ENCODE results near the gene LAMC2.

Gene LAMC2

DNA sequence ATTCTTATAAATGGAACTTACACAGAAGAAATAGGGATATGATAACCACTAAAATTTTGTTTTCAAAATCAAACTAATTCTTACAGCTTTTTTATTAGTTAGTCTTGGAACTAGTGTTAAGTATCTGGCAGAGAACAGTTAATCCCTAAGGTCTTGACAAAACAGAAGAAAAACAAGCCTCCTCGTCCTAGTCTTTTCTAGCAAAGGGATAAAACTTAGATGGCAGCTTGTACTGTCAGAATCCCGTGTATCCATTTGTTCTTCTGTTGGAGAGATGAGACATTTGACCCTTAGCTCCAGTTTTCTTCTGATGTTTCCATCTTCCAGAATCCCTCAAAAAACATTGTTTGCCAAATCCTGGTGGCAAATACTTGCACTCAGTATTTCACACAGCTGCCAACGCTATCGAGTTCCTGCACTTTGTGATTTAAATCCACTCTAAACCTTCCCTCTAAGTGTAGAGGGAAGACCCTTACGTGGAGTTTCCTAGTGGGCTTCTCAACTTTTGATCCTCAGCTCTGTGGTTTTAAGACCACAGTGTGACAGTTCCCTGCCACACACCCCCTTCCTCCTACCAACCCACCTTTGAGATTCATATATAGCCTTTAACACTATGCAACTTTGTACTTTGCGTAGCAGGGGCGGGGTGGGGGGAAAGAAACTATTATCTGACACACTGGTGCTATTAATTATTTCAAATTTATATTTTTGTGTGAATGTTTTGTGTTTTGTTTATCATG, 42.3 kb upstream of the LAMC2 start:
- TF ChIP-seq, protein P1, sequence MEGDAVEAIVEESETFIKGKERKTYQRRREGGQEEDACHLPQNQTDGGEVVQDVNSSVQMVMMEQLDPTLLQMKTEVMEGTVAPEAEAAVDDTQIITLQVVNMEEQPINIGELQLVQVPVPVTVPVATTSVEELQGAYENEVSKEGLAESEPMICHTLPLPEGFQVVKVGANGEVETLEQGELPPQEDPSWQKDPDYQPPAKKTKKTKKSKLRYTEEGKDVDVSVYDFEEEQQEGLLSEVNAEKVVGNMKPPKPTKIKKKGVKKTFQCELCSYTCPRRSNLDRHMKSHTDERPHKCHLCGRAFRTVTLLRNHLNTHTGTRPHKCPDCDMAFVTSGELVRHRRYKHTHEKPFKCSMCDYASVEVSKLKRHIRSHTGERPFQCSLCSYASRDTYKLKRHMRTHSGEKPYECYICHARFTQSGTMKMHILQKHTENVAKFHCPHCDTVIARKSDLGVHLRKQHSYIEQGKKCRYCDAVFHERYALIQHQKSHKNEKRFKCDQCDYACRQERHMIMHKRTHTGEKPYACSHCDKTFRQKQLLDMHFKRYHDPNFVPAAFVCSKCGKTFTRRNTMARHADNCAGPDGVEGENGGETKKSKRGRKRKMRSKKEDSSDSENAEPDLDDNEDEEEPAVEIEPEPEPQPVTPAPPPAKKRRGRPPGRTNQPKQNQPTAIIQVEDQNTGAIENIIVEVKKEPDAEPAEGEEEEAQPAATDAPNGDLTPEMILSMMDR (IDR thresholded peaks at IDR 0.05; ENCODE audit: insufficient read depth, low read length, poor library complexity, severe bottlenecking), result no peak
- no peak for TF ChIP-seq EZH2phosphoT487 (conservative IDR thresholded peaks at IDR 0.05; ENCODE audit: low read length)
- Histone ChIP-seq H3K9me3 (ENCODE audit: insufficient read depth, low read length) (no peaks in the 10 kb centered on the region), H3K9ac (ENCODE audit: low read length) (no peak overlapping the region), H4K20me1 (ENCODE audit: low read depth, low read length) (no peaks in the 10 kb centered on the region), H2AFZ (ENCODE audit: low read depth, low read length, severe bottlenecking) (no peak overlapping the region), H3K27ac (ENCODE audit: low read depth, low read length) (no peak overlapping the region), H3K9me2 (replicated peaks; ENCODE audit: insufficient read depth, low read length) (no peaks in the 10 kb centered on the region), H3K27me3 (ENCODE audit: low read length) (no peaks in the 10 kb centered on the region), H3F3A (ENCODE audit: insufficient read depth) (no peaks in the 10 kb centered on the region), H3K4me2 (ENCODE audit: low read depth, low read length, poor library complexity, severe bottlenecking) (no peak overlapping the region), H3K79me2 (ENCODE audit: insufficient read depth, low read length) (no peaks in the 10 kb centered on the region), H3K36me3 (ENCODE audit: low read length) (no peaks in the 10 kb centered on the region), H3K4me3 (ENCODE audit: insufficient read depth, low read length, poor library complexity, severe bottlenecking) (no peak overlapping the region)

DNA sequence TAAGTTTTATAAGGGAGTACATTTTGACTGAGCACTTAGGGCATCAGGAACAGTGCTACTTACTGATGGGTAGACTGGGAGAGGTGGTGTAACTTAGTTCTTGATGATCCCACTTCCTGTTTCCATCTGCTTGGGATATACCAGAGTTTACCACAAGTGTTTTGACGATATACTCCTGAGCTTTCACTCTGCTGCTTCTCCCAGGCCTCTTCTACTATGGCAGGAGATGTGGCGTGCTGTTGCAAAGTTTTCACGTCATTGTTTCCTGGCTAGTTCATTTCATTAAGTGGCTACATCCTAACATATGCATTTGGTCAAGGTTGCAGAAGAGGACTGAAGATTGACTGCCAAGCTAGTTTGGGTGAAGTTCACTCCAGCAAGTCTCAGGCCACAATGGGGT, 41.3 kb upstream of the LAMC2 start:
- no peak overlapping the region for H3K4me3 ChIP-seq (ENCODE audit: insufficient read depth, low read length, poor library complexity, severe bottlenecking)
- no peaks in the 10 kb centered on the region for H3K36me3 ChIP-seq (ENCODE audit: low read length)
- H4K20me1 ChIP-seq (ENCODE audit: low read depth, low read length), result no peaks in the 10 kb centered on the region
- H3K79me2 ChIP-seq (ENCODE audit: insufficient read depth, low read length), result no peaks in the 10 kb centered on the region
- H3K27ac ChIP-seq (ENCODE audit: low read depth, low read length), result no peak overlapping the region
- H3K4me2 ChIP-seq (ENCODE audit: low read depth, low read length, poor library complexity, severe bottlenecking), result no peak overlapping the region
- no peaks in the 10 kb centered on the region for H3K9me2 ChIP-seq (replicated peaks; ENCODE audit: insufficient read depth, low read length)
- H3K9ac ChIP-seq (ENCODE audit: low read length), result no peak overlapping the region
- no peaks in the 10 kb centered on the region for H3K27me3 ChIP-seq (ENCODE audit: low read length)
- H3F3A ChIP-seq (ENCODE audit: insufficient read depth), result no peaks in the 10 kb centered on the region
- no peak overlapping the region for H2AFZ ChIP-seq (ENCODE audit: low read depth, low read length, severe bottlenecking)
- TF ChIP-seq, protein P1 (IDR thresholded peaks at IDR 0.05; ENCODE audit: insufficient read depth, low read length, poor library complexity, severe bottlenecking), result no peak
- TF ChIP-seq EZH2phosphoT487 (conservative IDR thresholded peaks at IDR 0.05; ENCODE audit: low read length), result no peak
- no peaks in the 10 kb centered on the region for H3K9me3 ChIP-seq (ENCODE audit: insufficient read depth, low read length)

DNA sequence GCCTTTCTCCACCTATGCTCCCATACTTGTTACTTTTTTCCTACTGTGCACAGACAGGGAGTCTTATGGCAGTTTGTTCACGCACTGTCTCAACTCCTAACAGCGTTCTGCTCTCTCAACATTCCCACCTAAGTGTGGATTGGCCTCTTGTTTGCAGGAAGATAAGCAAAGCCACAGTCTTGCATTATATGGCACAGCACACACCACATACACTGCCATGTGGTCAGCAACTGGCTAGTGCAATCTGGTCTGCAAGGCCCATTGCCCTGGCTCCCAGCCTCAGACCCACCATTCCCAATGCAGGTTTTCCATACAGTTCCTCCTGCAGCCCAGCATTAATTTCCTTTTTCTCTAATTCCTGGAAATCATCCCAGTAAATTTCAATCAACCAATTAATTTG, 38.3 kb upstream of the LAMC2 start:
- TF ChIP-seq, protein P1 (IDR thresholded peaks at IDR 0.05; ENCODE audit: insufficient read depth, low read length, poor library complexity, severe bottlenecking), result no peak
- TF ChIP-seq EZH2phosphoT487 (conservative IDR thresholded peaks at IDR 0.05; ENCODE audit: low read length), result no peak

More for the DNA sequence above, 38.3 kb upstream of the LAMC2 start:
- Histone ChIP-seq H3F3A (ENCODE audit: insufficient read depth) (no peaks in the 10 kb centered on the region), H3K4me2 (ENCODE audit: low read depth, low read length, poor library complexity, severe bottlenecking) (no peak overlapping the region), H3K4me3 (ENCODE audit: insufficient read depth, low read length, poor library complexity, severe bottlenecking) (no peak overlapping the region), H3K27me3 (ENCODE audit: low read length) (no peaks in the 10 kb centered on the region), H4K20me1 (ENCODE audit: low read depth, low read length) (no peaks in the 10 kb centered on the region), H2AFZ (ENCODE audit: low read depth, low read length, severe bottlenecking) (no peak overlapping the region), H3K9me3 (ENCODE audit: insufficient read depth, low read length) (no peaks in the 10 kb centered on the region), H3K9ac (ENCODE audit: low read length) (no peak overlapping the region), H3K36me3 (ENCODE audit: low read length) (no peaks in the 10 kb centered on the region), H3K27ac (ENCODE audit: low read depth, low read length) (no peak overlapping the region), H3K9me2 (replicated peaks; ENCODE audit: insufficient read depth, low read length) (no peaks in the 10 kb centered on the region), H3K79me2 (ENCODE audit: insufficient read depth, low read length) (no peaks in the 10 kb centered on the region)

All from SU-DHL-6 (cell line).